Measurements from ENCODE around the gene TALDO1.

GRCh38 chr11:742156-742546 is 5.1 kb upstream of the TALDO1 start:
- TF ChIP-seq CTCF (IDR thresholded peaks at IDR 0.05), result no peak
- TF ChIP-seq FOXM1 (IDR thresholded peaks at IDR 0.05; ENCODE audit: low read depth), result no peak
- no peak for TF ChIP-seq TAF1 (IDR thresholded peaks at IDR 0.05; ENCODE audit: borderline replicate concordance, low read depth, low read length)
- no peak for TF ChIP-seq ZBTB33 (IDR thresholded peaks at IDR 0.05; ENCODE audit: borderline replicate concordance, low read depth)
- TF ChIP-seq POLR2AphosphoS5 (IDR thresholded peaks at IDR 0.05; ENCODE audit: low read depth, low read length), result no peak

All from SK-N-SH (cell line).